Prostate gland (tissue), 2 donors: Measurements from ENCODE around the gene FAM83B. TPM values are rescaled to one million over a fixed set of nuclear protein-coding genes. Genes with fewer than 3 reads are reported as not detected.
"Not testable (repeated sequence)": the region's sequence is repeated elsewhere in the genome, so short reads cannot be mapped to it uniquely, and the experiment has no call there.

ENCODE experiments used
- DNase-seq: peaks from one replicate; pipeline ENCODE4 v3.0.0-alpha.2; 2019; ENCODE audit warnings: low spot score
- H3K27ac ChIP-seq, 2 donors: fragments of 200-600 bp; sonication (generic); 2 replicates each; pipeline ENCODE4 v1.5.1; 2017 to 2019
- H3K27me3 ChIP-seq: fragments of 200-600 bp; sonication (generic); replicated peaks from 2 replicates; pipeline ENCODE4 v1.5.1; 2019; ENCODE audit not compliant: insufficient read depth
- H3K36me3 ChIP-seq, 2 donors: fragments of 200-600 bp; sonication (generic); 1 replicate in 1 of 2; 2 replicates in 1 of 2; pipeline versions ENCODE4 v1.5.1 to v1.8.1; 2017 to 2019
- H3K4me1 ChIP-seq: fragments of 200-600 bp; sonication (generic); replicated peaks from 2 replicates; pipeline ENCODE4 v1.5.1; 2019
- H3K4me3 ChIP-seq, 2 donors: fragments of 200-600 bp; sonication (generic); 2 replicates each; pipeline ENCODE4 v1.5.1; 2017 to 2019
- H3K9me3 ChIP-seq: fragments of 200-600 bp; sonication (generic); 2 replicates; pipeline ENCODE4 v1.5.1; 2017
- CTCF ChIP-seq, 4 experiments: fragments of 200-600 bp in 2 of 4; fragments of 450-650 bp in 2 of 4; sonication (generic) in 2 of 4; IDR thresholded peaks; 1 replicate in 3 of 4; 2 replicates in 1 of 4; pipeline ENCODE4 v1.5.1; 2016 to 2019; ENCODE audit warnings: antibody characterized with exemption in 4 of 4, mild to moderate bottlenecking in 2 of 4, moderate library complexity in 2 of 4
- POLR2A ChIP-seq: fragments of 450-650 bp; IDR thresholded peaks from one replicate; pipeline ENCODE4 v1.6.1; 2016; ENCODE audit warnings: antibody characterized with exemption, mild to moderate bottlenecking
- POLR2AphosphoS5 ChIP-seq: sonication (generic); formaldehyde crosslinking; IDR thresholded peaks from one replicate; pipeline ENCODE4 v1.6.1; 2017; ENCODE audit warnings: antibody characterized with exemption
- WGBS: methylation state at CpG from one replicate; pipeline ENCODE4 v1.1.5; 2018; 5-methylcytosine and 5-hydroxymethylcytosine counted together
- intact Hi-C: fragments of 100-400 bp; cut with DNase I; formaldehyde crosslinking; loops from one replicate; pipeline ENCODE4 v1.14.2; 2022
- total RNA-seq, 2 donors: library from RNA; depleted of rRNA; stranded (reverse); fragments of >200 nt; gene quantifications; one replicate each; pipeline ENCODE4 v1.1.0, GENCODE V29; 2016

Gene FAM83B
- total RNA-seq, 2 donors from 2014 or later: 4.0 to 14.3 TPM

- H3K9me3 ChIP-seq: no peaks in the 10 kb centered on the region
- intact Hi-C loops: no loop called here
- no peak for TF ChIP-seq POLR2AphosphoS5
- no peak for TF ChIP-seq CTCF (IDR thresholded peaks at IDR 0.05)
- TF ChIP-seq POLR2A: no peak
- H3K27ac ChIP-seq: no peak overlapping the region
- H3K27me3 ChIP-seq: no peaks in the 10 kb centered on the region
- WGBS: 81% methylated on average over 2 of the region's 2 CpGs
- H3K4me3 ChIP-seq: no peak overlapping the region
- H3K36me3 ChIP-seq: no peaks in the 10 kb centered on the region
- no peaks in the 10 kb centered on the region for H3K4me1 ChIP-seq
- no peak for DNase-seq
These were observed 28.7 kb upstream of the FAM83B start for GRCh38 chr6:54817834-54818233.

GRCh38 chr6:54824225-54824624 lies 22.3 kb upstream of the FAM83B start:
- H3K36me3 ChIP-seq, H3K4me1 ChIP-seq, H3K27me3 ChIP-seq, H3K4me3 ChIP-seq, intact Hi-C loops, H3K9me3 ChIP-seq, H3K27ac ChIP-seq, DNase-seq: not testable (repeated sequence)
- 88% methylated on average over 6 of the region's 6 CpGs for WGBS

- Histone ChIP-seq H3K9me3 (no peaks in the 10 kb centered on the region), H3K4me3 (no peak overlapping the region), H3K27me3 (no peaks in the 10 kb centered on the region), H3K36me3 (no peaks in the 10 kb centered on the region), H3K27ac (no peak overlapping the region), H3K4me1 (no peaks in the 10 kb centered on the region)
- whole genome bisulfite sequencing: 68% methylated on average over 2 of the region's 2 CpGs
- TF ChIP-seq POLR2A (no peak), CTCF (IDR thresholded peaks at IDR 0.05) (no peak), POLR2AphosphoS5 (no peak)
- DNase-seq: no peak
- intact Hi-C loops: no loop called here
These were observed 19.6 kb upstream of the FAM83B start for GRCh38 chr6:54827010-54827409.

- Histone ChIP-seq H3K4me3 (no peak overlapping the region), H3K9me3 (no peaks in the 10 kb centered on the region), H3K36me3 (no peaks in the 10 kb centered on the region), H3K27ac (no peak overlapping the region), H3K4me1 (no peaks in the 10 kb centered on the region), H3K27me3 (no peaks in the 10 kb centered on the region)
- DNase-seq: no peak
- WGBS: 93% methylated on average over 1 of the region's 1 CpG
- intact Hi-C loops: no loop called here
- TF ChIP-seq POLR2AphosphoS5 (no peak), POLR2A (no peak), CTCF (IDR thresholded peaks at IDR 0.05) (no peak)
These were observed 16.4 kb upstream of the FAM83B start for GRCh38 chr6:54830216-54830615.

GRCh38 chr6:54835176-54835575 lies 11.4 kb upstream of the FAM83B start:
- H3K4me3 ChIP-seq: no peak overlapping the region
- no peaks in the 10 kb centered on the region for H3K4me1 ChIP-seq
- H3K9me3 ChIP-seq: no peaks in the 10 kb centered on the region
- no peak overlapping the region for H3K27ac ChIP-seq
- no peak for DNase-seq
- no peaks in the 10 kb centered on the region for H3K36me3 ChIP-seq
- intact Hi-C loops: no loop called here
- H3K27me3 ChIP-seq: no peaks in the 10 kb centered on the region
- TF ChIP-seq POLR2A: no peak
- no peak for TF ChIP-seq POLR2AphosphoS5
- no peak for TF ChIP-seq CTCF (IDR thresholded peaks at IDR 0.05)
- 94% methylated on average over 1 of the region's 1 CpG for WGBS
